Tibial nerve (tissue), 4 donors: ENCODE data around the gene ZNF426.

ENCODE experiments used
- EP300 ChIP-seq, 2 donors: sonication (generic); formaldehyde crosslinking; IDR thresholded peaks; one replicate each; pipeline ENCODE4 v1.6.1; 2017; ENCODE audit warnings: antibody characterized with exemption in 2 of 2, mild to moderate bottlenecking in 1 of 2
- POLR2A ChIP-seq, 2 donors: fragments of 450-650 bp; IDR thresholded peaks; one replicate each; pipeline ENCODE4 v1.6.1; 2017; ENCODE audit warnings: antibody characterized with exemption in 2 of 2, mild to moderate bottlenecking in 2 of 2, moderate library complexity in 2 of 2
- TF ChIP-seq, protein P1 (sequence below), 5 experiments: fragments of 200-600 bp in 3 of 5; fragments of 450-650 bp in 2 of 5; sonication (generic) in 3 of 5; IDR thresholded peaks; one replicate each; pipeline ENCODE4 v1.5.1; 2016 to 2019; ENCODE audit warnings: antibody characterized with exemption in 5 of 5, mild to moderate bottlenecking in 3 of 5, moderate library complexity in 2 of 5

DNA sequence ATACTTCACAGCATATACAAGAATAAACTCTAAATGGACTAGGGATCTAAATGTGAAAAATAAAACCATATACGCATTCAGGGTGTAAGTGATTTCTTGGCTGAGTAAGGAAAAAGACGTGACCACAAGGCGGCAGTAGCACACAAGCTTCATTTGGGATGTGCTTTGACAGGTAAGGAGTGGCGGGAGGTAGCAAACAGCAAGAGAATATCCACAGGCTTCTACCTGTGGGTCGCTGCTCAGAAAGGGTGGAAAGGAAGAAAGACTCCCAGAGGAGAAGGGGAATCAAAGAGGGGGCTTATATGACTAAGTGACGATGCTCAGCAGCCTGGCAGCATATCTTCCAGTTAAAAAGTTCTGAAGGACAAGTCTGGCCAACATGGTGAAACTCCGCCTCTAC lies 48.3 kb upstream of the ZNF426 start:
- TF ChIP-seq, protein P1, sequence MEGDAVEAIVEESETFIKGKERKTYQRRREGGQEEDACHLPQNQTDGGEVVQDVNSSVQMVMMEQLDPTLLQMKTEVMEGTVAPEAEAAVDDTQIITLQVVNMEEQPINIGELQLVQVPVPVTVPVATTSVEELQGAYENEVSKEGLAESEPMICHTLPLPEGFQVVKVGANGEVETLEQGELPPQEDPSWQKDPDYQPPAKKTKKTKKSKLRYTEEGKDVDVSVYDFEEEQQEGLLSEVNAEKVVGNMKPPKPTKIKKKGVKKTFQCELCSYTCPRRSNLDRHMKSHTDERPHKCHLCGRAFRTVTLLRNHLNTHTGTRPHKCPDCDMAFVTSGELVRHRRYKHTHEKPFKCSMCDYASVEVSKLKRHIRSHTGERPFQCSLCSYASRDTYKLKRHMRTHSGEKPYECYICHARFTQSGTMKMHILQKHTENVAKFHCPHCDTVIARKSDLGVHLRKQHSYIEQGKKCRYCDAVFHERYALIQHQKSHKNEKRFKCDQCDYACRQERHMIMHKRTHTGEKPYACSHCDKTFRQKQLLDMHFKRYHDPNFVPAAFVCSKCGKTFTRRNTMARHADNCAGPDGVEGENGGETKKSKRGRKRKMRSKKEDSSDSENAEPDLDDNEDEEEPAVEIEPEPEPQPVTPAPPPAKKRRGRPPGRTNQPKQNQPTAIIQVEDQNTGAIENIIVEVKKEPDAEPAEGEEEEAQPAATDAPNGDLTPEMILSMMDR (IDR thresholded peaks at IDR 0.05): peak in 3 of 5 experiments; percentile 33 to 56 (median 40)
- TF ChIP-seq POLR2A (IDR thresholded peaks at IDR 0.05) (no peak), EP300 (IDR thresholded peaks at IDR 0.05) (no peak)
